ENCODE data around the gene TOE1. TPM values are rescaled to one million over a fixed set of nuclear protein-coding genes. Genes with fewer than 3 reads are reported as not detected.

TOE1 gene
- polyA plus RNA-seq, 3 donors, result 3.9 to 8.1 (median 5.8) TPM

- intact Hi-C loops (cut with micrococcal nuclease), result no loop called here
- Histone ChIP-seq H3K4me1 (ENCODE audit: control insufficient read depth in 1 of 2, insufficient read depth in 2 of 2, low read length in 2 of 2) (peaks cover 14 to 17% of the 10 kb centered on the region in 2 donors), H3K27me3 (ENCODE audit: control insufficient read depth in 2 of 2, insufficient read depth in 2 of 2, low read length in 2 of 2) (peaks cover 0 to 4% of the 10 kb centered on the region in 2 donors), H3K27ac (ENCODE audit: low read depth in 1 of 2, low read length in 2 of 2) (no peak overlapping the region), H3K9ac (ENCODE audit: insufficient read depth, low read length, poor library complexity, severe bottlenecking) (no peak overlapping the region), H2AFZ (ENCODE audit: insufficient read depth, low read depth, low read length, poor library complexity, severe bottlenecking) (no peak overlapping the region), H3K79me2 (ENCODE audit: insufficient read depth, low read length) (no peaks in the 10 kb centered on the region), H3K4me2 (replicated peaks; ENCODE audit: extremely low read depth, low read length, poor library complexity, severe bottlenecking) (no peak overlapping the region), H3K4me3 (replicated peaks in 1 of 3; ENCODE audit: low read depth in 2 of 3, low read length in 3 of 3) (no peak overlapping the region), H3K36me3 (replicated peaks in 1 of 2; ENCODE audit: control insufficient read depth in 1 of 2, insufficient read depth in 2 of 2, low read length in 2 of 2) (peaks cover 25 to 46% of the 10 kb centered on the region in 2 donors), H3K9me3 (replicated peaks in 1 of 2; ENCODE audit: control insufficient read depth in 1 of 2, insufficient read depth in 1 of 2, low read length in 2 of 2) (no peaks in the 10 kb centered on the region), H4K20me1 (ENCODE audit: insufficient read depth, low read length) (no peaks in the 10 kb centered on the region)
- WGBS (ENCODE audit: insufficient coverage), result 96% methylated on average over 10 of the region's 10 CpGs
- Mint-ChIP-seq H3K27me3 (ENCODE audit: low read depth in 3 of 3) (peaks cover 2 to 7% (median 6%) of the 10 kb centered on the region in 3 donors), H3K36me3 (peaks cover 32 to 43% of the 10 kb centered on the region in 2 donors), H3K4me1 (peaks cover 20% of the 10 kb centered on the region), H3K4me3 (no peak overlapping the region), H3K9me3 (peaks cover 0 to 3% (median 0%) of the 10 kb centered on the region in 7 donors), H3K27ac (peak overlapping the region in 2 of 7 donors; percentile 3 to 57)
- no peak for DNase-seq
- TF ChIP-seq CTCF (IDR thresholded peaks at IDR 0.05), result no peak
Observed at GRCh38 chr1:45332346-45332720, 7.6 kb upstream of the TOE1 start.

- Mint-ChIP-seq H3K4me3 (no peak overlapping the region), H3K4me1 (peaks cover 18% of the 10 kb centered on the region)
Observed at GRCh38 chr1:45334308-45335245, 5.4 kb upstream of the TOE1 start.

More at GRCh38 chr1:45334308-45335245, 5.4 kb upstream of the TOE1 start:
- no peak overlapping the region for H3K4me2 ChIP-seq (replicated peaks; ENCODE audit: extremely low read depth, low read length, poor library complexity, severe bottlenecking)
- peaks cover 18 to 19% of the 10 kb centered on the region in 2 donors for H3K4me1 ChIP-seq (ENCODE audit: control insufficient read depth in 1 of 2, insufficient read depth in 2 of 2, low read length in 2 of 2)
- Mint-ChIP-seq H3K27ac (peak overlapping the region in 6 of 7 donors; percentile 9 to 82 (median 60)), H3K9me3 (no peaks in the 10 kb centered on the region), H3K36me3 (peaks cover 32 to 42% of the 10 kb centered on the region in 2 donors), H3K27me3 (ENCODE audit: low read depth in 3 of 3) (peaks cover 0 to 5% (median 0%) of the 10 kb centered on the region in 3 donors)
- H2AFZ ChIP-seq (ENCODE audit: insufficient read depth, low read depth, low read length, poor library complexity, severe bottlenecking), result no peak overlapping the region
- no peaks in the 10 kb centered on the region for H3K27me3 ChIP-seq (ENCODE audit: control insufficient read depth in 2 of 2, insufficient read depth in 2 of 2, low read length in 2 of 2)
- H3K9ac ChIP-seq (ENCODE audit: insufficient read depth, low read length, poor library complexity, severe bottlenecking), result peak overlapping the region; percentile 21
- no peak for DNase-seq
- no peak overlapping the region for H3K4me3 ChIP-seq (replicated peaks in 1 of 3; ENCODE audit: low read depth in 2 of 3, low read length in 3 of 3)
- peak overlapping the region in 1 of 2 donors; percentile 65 for H3K27ac ChIP-seq (ENCODE audit: low read depth in 1 of 2, low read length in 2 of 2)
- H4K20me1 ChIP-seq (ENCODE audit: insufficient read depth, low read length), result no peaks in the 10 kb centered on the region
- WGBS (ENCODE audit: insufficient coverage), result 49% methylated on average over 5 of the region's 9 CpGs
- intact Hi-C loops (cut with micrococcal nuclease), result no loop called here
- peaks cover 17% of the 10 kb centered on the region for H3K79me2 ChIP-seq (ENCODE audit: insufficient read depth, low read length)
- H3K9me3 ChIP-seq (replicated peaks in 1 of 2; ENCODE audit: control insufficient read depth in 1 of 2, insufficient read depth in 1 of 2, low read length in 2 of 2), result no peaks in the 10 kb centered on the region
- TF ChIP-seq CTCF (IDR thresholded peaks at IDR 0.05), result no peak
- H3K36me3 ChIP-seq (replicated peaks in 1 of 2; ENCODE audit: control insufficient read depth in 1 of 2, insufficient read depth in 2 of 2, low read length in 2 of 2), result peaks cover 23 to 39% of the 10 kb centered on the region in 2 donors
